Liver (tissue), 3 donors: Measurements from ENCODE around the gene CRYL1.

ENCODE experiments used
- FOXA1 ChIP-seq: IDR thresholded peaks from 2 replicates; pipeline ENCODE4 v1.6.1; 2016; ENCODE audit warnings: antibody characterized with exemption
- TF ChIP-seq, protein P1 (sequence below): IDR thresholded peaks from 2 replicates; pipeline ENCODE4 v1.6.1; 2016; ENCODE audit warnings: antibody characterized with exemption
- TF ChIP-seq, protein P2 (sequence below): fragments of 150-350 bp; IDR thresholded peaks from 2 replicates; pipeline ENCODE4 v1.5.1; 2017; ENCODE audit warnings: improper control_type of control experiment, low read depth, low read length; ENCODE audit not compliant: missing input control
- TF ChIP-seq, protein P3 (sequence below): IDR thresholded peaks from 2 replicates; pipeline ENCODE4 v1.6.1; 2016; ENCODE audit warnings: antibody characterized with exemption, mild to moderate bottlenecking
- donor health status: healthy.
- donor health status: healthy.

DNA sequence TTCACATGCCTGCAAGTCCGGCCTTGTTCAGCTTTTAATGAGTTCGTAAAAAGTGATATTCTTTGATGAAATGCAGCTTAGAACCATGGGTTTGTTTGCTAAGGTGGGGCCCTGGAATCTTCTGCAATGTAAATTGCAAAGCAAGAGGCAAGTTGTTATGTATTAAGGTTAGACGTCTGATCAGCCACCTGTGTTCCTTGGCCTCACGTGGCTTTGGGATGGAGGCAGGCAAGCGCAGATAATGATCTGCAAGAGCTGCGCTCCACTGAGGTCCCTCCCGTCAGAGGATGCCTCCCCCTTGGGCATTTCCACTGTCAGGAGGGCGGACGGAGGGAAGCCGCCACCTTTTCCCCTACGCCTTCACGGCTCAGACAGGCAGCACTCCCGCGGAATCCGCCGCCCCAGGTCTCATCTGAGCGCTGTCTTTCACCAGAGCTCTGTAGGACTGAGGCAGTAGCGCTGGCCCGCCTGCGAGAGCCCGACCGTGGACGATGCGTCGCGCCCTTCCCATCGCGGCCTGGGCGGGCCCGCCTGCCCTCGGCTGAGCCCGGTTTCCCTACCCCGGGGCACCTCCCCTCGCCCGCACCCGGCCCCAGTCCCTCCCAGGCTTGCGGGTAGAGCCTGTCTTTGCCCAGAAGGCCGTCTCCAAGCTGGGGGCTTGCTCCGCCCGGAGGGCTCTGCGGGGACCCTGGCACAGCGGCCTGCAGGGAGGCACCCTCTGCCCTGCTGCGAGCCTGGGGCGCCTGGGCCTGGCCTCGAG, 110.9 kb downstream of the CRYL1 start:
- TF ChIP-seq, protein P1, sequence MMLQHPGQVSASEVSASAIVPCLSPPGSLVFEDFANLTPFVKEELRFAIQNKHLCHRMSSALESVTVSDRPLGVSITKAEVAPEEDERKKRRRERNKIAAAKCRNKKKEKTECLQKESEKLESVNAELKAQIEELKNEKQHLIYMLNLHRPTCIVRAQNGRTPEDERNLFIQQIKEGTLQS = no peak
- no peak for TF ChIP-seq FOXA1
- TF ChIP-seq, protein P2, sequence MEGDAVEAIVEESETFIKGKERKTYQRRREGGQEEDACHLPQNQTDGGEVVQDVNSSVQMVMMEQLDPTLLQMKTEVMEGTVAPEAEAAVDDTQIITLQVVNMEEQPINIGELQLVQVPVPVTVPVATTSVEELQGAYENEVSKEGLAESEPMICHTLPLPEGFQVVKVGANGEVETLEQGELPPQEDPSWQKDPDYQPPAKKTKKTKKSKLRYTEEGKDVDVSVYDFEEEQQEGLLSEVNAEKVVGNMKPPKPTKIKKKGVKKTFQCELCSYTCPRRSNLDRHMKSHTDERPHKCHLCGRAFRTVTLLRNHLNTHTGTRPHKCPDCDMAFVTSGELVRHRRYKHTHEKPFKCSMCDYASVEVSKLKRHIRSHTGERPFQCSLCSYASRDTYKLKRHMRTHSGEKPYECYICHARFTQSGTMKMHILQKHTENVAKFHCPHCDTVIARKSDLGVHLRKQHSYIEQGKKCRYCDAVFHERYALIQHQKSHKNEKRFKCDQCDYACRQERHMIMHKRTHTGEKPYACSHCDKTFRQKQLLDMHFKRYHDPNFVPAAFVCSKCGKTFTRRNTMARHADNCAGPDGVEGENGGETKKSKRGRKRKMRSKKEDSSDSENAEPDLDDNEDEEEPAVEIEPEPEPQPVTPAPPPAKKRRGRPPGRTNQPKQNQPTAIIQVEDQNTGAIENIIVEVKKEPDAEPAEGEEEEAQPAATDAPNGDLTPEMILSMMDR = no peak
- TF ChIP-seq, protein P3, sequence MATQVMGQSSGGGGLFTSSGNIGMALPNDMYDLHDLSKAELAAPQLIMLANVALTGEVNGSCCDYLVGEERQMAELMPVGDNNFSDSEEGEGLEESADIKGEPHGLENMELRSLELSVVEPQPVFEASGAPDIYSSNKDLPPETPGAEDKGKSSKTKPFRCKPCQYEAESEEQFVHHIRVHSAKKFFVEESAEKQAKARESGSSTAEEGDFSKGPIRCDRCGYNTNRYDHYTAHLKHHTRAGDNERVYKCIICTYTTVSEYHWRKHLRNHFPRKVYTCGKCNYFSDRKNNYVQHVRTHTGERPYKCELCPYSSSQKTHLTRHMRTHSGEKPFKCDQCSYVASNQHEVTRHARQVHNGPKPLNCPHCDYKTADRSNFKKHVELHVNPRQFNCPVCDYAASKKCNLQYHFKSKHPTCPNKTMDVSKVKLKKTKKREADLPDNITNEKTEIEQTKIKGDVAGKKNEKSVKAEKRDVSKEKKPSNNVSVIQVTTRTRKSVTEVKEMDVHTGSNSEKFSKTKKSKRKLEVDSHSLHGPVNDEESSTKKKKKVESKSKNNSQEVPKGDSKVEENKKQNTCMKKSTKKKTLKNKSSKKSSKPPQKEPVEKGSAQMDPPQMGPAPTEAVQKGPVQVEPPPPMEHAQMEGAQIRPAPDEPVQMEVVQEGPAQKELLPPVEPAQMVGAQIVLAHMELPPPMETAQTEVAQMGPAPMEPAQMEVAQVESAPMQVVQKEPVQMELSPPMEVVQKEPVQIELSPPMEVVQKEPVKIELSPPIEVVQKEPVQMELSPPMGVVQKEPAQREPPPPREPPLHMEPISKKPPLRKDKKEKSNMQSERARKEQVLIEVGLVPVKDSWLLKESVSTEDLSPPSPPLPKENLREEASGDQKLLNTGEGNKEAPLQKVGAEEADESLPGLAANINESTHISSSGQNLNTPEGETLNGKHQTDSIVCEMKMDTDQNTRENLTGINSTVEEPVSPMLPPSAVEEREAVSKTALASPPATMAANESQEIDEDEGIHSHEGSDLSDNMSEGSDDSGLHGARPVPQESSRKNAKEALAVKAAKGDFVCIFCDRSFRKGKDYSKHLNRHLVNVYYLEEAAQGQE = no peak
